GM12874 (cell line): ENCODE results near the gene SPNS1.

Source experiments
- TF ChIP-seq, protein P1 (sequence below): IDR thresholded peaks from 2 replicates; pipeline ENCODE4 v1.5.1; 2011; ENCODE audit warnings: low read depth, mild to moderate bottlenecking, control low read depth, low read length, moderate library complexity; ENCODE audit not compliant: insufficient read depth

SPNS1 gene

GRCh38 chr16:28943281-28943680 lies 31.3 kb upstream of the SPNS1 start:
- TF ChIP-seq, protein P1, sequence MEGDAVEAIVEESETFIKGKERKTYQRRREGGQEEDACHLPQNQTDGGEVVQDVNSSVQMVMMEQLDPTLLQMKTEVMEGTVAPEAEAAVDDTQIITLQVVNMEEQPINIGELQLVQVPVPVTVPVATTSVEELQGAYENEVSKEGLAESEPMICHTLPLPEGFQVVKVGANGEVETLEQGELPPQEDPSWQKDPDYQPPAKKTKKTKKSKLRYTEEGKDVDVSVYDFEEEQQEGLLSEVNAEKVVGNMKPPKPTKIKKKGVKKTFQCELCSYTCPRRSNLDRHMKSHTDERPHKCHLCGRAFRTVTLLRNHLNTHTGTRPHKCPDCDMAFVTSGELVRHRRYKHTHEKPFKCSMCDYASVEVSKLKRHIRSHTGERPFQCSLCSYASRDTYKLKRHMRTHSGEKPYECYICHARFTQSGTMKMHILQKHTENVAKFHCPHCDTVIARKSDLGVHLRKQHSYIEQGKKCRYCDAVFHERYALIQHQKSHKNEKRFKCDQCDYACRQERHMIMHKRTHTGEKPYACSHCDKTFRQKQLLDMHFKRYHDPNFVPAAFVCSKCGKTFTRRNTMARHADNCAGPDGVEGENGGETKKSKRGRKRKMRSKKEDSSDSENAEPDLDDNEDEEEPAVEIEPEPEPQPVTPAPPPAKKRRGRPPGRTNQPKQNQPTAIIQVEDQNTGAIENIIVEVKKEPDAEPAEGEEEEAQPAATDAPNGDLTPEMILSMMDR, result no peak

GRCh38 chr16:28946681-28947080 lies 27.9 kb upstream of the SPNS1 start:
- TF ChIP-seq, protein P1, result no peak

GRCh38 chr16:28950648-28951409 lies 23.7 kb upstream of the SPNS1 start, which contains the start of gene NFATC2IP:
Gene NFATC2IP (plus strand): TSS chr16:28950937. CDS start chr16:28951012, 75 bp downstream.
- TF ChIP-seq, protein P1, result no peak

- TF ChIP-seq, protein P1, result no peak
These were observed 23.1 kb upstream of the SPNS1 start for GRCh38 chr16:28951410-28951943.

DNA sequence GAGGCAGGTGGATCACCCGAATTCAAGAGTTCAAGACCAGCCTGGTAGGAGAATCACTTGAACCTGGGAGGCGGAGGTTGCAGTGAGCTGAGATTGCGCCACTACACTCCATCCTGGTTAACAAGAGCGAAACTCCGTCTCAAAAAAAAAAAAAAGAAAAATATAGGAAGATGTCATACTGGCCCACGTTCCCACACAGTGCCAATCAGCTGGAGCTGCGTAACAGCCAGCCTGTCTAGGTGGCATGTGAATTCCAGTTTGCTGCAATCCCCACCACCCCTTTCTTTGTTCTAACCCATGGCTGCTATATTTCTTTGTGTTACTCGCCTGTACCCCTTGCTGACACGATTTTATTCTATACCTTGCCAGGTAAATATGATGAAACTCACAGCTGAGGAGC lies 16.4 kb upstream of the SPNS1 start:
- TF ChIP-seq, protein P1, result no peak

- TF ChIP-seq, protein P1, result no peak
These were observed 15.7 kb upstream of the SPNS1 start for GRCh38 chr16:28958836-28959235.

DNA sequence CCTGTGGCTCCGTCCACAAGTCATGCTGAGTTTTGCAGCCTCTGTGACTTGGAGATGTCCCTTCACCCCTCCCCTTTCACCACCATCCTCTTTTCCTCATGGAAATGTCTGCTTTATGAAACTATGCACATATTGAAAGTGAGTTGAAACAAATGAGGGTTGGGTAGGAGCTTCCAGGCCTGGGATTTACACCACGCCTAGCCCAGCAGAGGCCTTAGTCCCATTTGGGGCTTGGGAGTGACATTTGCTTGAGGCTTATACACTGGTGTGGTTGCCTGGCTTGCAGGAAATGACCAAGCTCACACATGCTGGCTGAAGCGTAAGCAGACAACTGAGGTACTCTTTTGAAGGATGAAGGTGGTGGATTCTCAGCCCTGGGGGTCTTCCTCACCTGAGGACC lies 10.5 kb upstream of the SPNS1 start:
- TF ChIP-seq, protein P1, result no peak
